ENCODE results near the gene COMMD7.

Gene COMMD7

GRCh38 chr20:32752458-32753250, 9.4 kb upstream of the COMMD7 start:
- Histone ChIP-seq H3K36me3 (ENCODE audit: control insufficient read depth, insufficient read depth, low read length) (no peaks in the 10 kb centered on the region), H3K4me3 (replicated peaks; ENCODE audit: low read depth, low read length) (no peak overlapping the region), H3K27me3 (replicated peaks; ENCODE audit: control insufficient read depth, insufficient read depth, low read length) (no peaks in the 10 kb centered on the region)
- TF ChIP-seq CTCF (IDR thresholded peaks at IDR 0.05; ENCODE audit: insufficient read depth, low read length, poor library complexity, severe bottlenecking): no peak
- no peak for DNase-seq (ENCODE audit: extremely low read depth, insufficient read length)

- Histone ChIP-seq H3K4me3 (replicated peaks; ENCODE audit: low read depth, low read length) (no peak overlapping the region), H3K36me3 (ENCODE audit: control insufficient read depth, insufficient read depth, low read length) (no peaks in the 10 kb centered on the region), H3K27me3 (replicated peaks; ENCODE audit: control insufficient read depth, insufficient read depth, low read length) (no peaks in the 10 kb centered on the region)
- no peak for TF ChIP-seq CTCF (IDR thresholded peaks at IDR 0.05; ENCODE audit: insufficient read depth, low read length, poor library complexity, severe bottlenecking)
- DNase-seq (ENCODE audit: extremely low read depth, insufficient read length): no peak
Observed at GRCh38 chr20:32751702-32752457, 8.6 kb upstream of the COMMD7 start.

GRCh38 chr20:32751293-32751692, 8.0 kb upstream of the COMMD7 start:
- Histone ChIP-seq H3K27me3 (replicated peaks; ENCODE audit: control insufficient read depth, insufficient read depth, low read length) (no peaks in the 10 kb centered on the region), H3K4me3 (replicated peaks; ENCODE audit: low read depth, low read length) (no peak overlapping the region), H3K36me3 (ENCODE audit: control insufficient read depth, insufficient read depth, low read length) (no peaks in the 10 kb centered on the region)
- TF ChIP-seq CTCF (IDR thresholded peaks at IDR 0.05; ENCODE audit: insufficient read depth, low read length, poor library complexity, severe bottlenecking): no peak
- no peak for DNase-seq (ENCODE audit: extremely low read depth, insufficient read length)

- Histone ChIP-seq H3K36me3 (ENCODE audit: control insufficient read depth, insufficient read depth, low read length) (no peaks in the 10 kb centered on the region), H3K4me3 (replicated peaks; ENCODE audit: low read depth, low read length) (no peak overlapping the region), H3K27me3 (replicated peaks; ENCODE audit: control insufficient read depth, insufficient read depth, low read length) (no peaks in the 10 kb centered on the region)
- DNase-seq (ENCODE audit: extremely low read depth, insufficient read length): no peak
- no peak for TF ChIP-seq CTCF (IDR thresholded peaks at IDR 0.05; ENCODE audit: insufficient read depth, low read length, poor library complexity, severe bottlenecking)
Observed at GRCh38 chr20:32749914-32750637, 6.8 kb upstream of the COMMD7 start.

- Histone ChIP-seq H3K27me3 (replicated peaks; ENCODE audit: control insufficient read depth, insufficient read depth, low read length) (no peaks in the 10 kb centered on the region), H3K36me3 (ENCODE audit: control insufficient read depth, insufficient read depth, low read length) (no peaks in the 10 kb centered on the region), H3K4me3 (replicated peaks; ENCODE audit: low read depth, low read length) (peak overlapping the region; percentile 77)
- peak; percentile 26 for DNase-seq (ENCODE audit: extremely low read depth, insufficient read length)
- no peak for TF ChIP-seq CTCF (IDR thresholded peaks at IDR 0.05; ENCODE audit: insufficient read depth, low read length, poor library complexity, severe bottlenecking)
Observed at GRCh38 chr20:32742322-32743236, 688 bp downstream of the COMMD7 start.

Data from GM06990 (cell line).